Progenitor cell of endocrine pancreas (in vitro differentiated cells): ENCODE data around the gene LOXL4. TPM values are rescaled to one million over a fixed set of nuclear protein-coding genes. Genes with fewer than 3 reads are reported as not detected.
A peak's percentile ranks its signal among the peaks of the same experiment; 100 is the strongest.

ENCODE experiments used
- DNase-seq: peaks from one replicate; pipeline ENCODE4 v3.0.0; 2021; ENCODE audit warnings: low spot score; ENCODE audit not compliant: unreplicated experiment
- H3K27ac Mint-ChIP-seq: 2 replicates; pipeline ENCODE4 v1.8.0; 2021; ENCODE audit warnings: mild to moderate bottlenecking, moderate library complexity, mixed read lengths
- H3K27me3 Mint-ChIP-seq: 2 replicates; pipeline ENCODE4 v1.8.0; 2021; ENCODE audit warnings: mixed read lengths
- H3K36me3 Mint-ChIP-seq: 2 replicates; pipeline ENCODE4 v1.8.0; 2022; ENCODE audit warnings: mixed read lengths; ENCODE audit not compliant: insufficient read depth
- H3K4me1 Mint-ChIP-seq: 2 replicates; pipeline ENCODE4 v1.8.0; 2021; ENCODE audit warnings: low read depth, mixed read lengths
- H3K4me3 Mint-ChIP-seq: 2 replicates; pipeline ENCODE4 v1.8.0; 2021; ENCODE audit warnings: low read depth, mild to moderate bottlenecking, moderate library complexity, mixed read lengths
- H3K9me3 Mint-ChIP-seq: 2 replicates; pipeline ENCODE4 v1.8.0; 2021; ENCODE audit warnings: low read depth, mixed read lengths
- CTCF ChIP-seq: fragments of 200-600 bp; sonication (generic); IDR thresholded peaks from one replicate; pipeline ENCODE4 v1.5.0; 2021; ENCODE audit warnings: antibody characterized with exemption, mild to moderate bottlenecking; ENCODE audit not compliant: unreplicated experiment
- total RNA-seq: library from RNA; stranded (reverse); gene quantifications from 2 replicates; pipeline ENCODE4 v1.2.1, GENCODE V29; 2021

The LOXL4 gene
- total RNA-seq, 1 donor from 2014 or later: 3.7 TPM

- no peak overlapping the region for H3K27ac Mint-ChIP-seq
- no peak for DNase-seq
- H3K36me3 Mint-ChIP-seq: no peaks in the 10 kb centered on the region
- no peak overlapping the region for H3K4me3 Mint-ChIP-seq
- H3K4me1 Mint-ChIP-seq: peaks cover 3% of the 10 kb centered on the region
- peaks cover 25% of the 10 kb centered on the region for H3K27me3 Mint-ChIP-seq
- H3K9me3 Mint-ChIP-seq: no peaks in the 10 kb centered on the region
- no peak for TF ChIP-seq CTCF
These were observed 44.8 kb upstream of the LOXL4 start for GRCh38 chr10:98312822-98313221.

- DNase-seq: no peak
- H3K27ac Mint-ChIP-seq: no peak overlapping the region
- peaks cover 3% of the 10 kb centered on the region for H3K4me1 Mint-ChIP-seq
- H3K9me3 Mint-ChIP-seq: no peaks in the 10 kb centered on the region
- no peak overlapping the region for H3K4me3 Mint-ChIP-seq
- TF ChIP-seq CTCF: no peak
- H3K27me3 Mint-ChIP-seq: peaks cover 25% of the 10 kb centered on the region
- no peaks in the 10 kb centered on the region for H3K36me3 Mint-ChIP-seq
These were observed 44.4 kb upstream of the LOXL4 start for GRCh38 chr10:98312349-98312748.

GRCh38 chr10:98310701-98311100 lies 42.7 kb upstream of the LOXL4 start:
- Mint-ChIP-seq H3K27me3 (peaks cover 15% of the 10 kb centered on the region), H3K36me3 (no peaks in the 10 kb centered on the region), H3K27ac (no peak overlapping the region), H3K9me3 (no peaks in the 10 kb centered on the region), H3K4me1 (peaks cover 3% of the 10 kb centered on the region), H3K4me3 (no peak overlapping the region)
- no peak for DNase-seq
- no peak for TF ChIP-seq CTCF

- no peak overlapping the region for H3K27ac Mint-ChIP-seq
- H3K4me1 Mint-ChIP-seq: peaks cover 3% of the 10 kb centered on the region
- peaks cover 15% of the 10 kb centered on the region for H3K27me3 Mint-ChIP-seq
- H3K4me3 Mint-ChIP-seq: peak overlapping the region; percentile 6
- H3K9me3 Mint-ChIP-seq: no peaks in the 10 kb centered on the region
- peak; percentile 83 for TF ChIP-seq CTCF
- H3K36me3 Mint-ChIP-seq: no peaks in the 10 kb centered on the region
- DNase-seq: peak; percentile 52
These were observed 41.7 kb upstream of the LOXL4 start for GRCh38 chr10:98309366-98310355.

GRCh38 chr10:98308669-98309365 lies 40.8 kb upstream of the LOXL4 start:
- Mint-ChIP-seq H3K4me1 (peaks cover 3% of the 10 kb centered on the region), H3K4me3 (peak overlapping the region; percentile 6), H3K27me3 (peaks cover 19% of the 10 kb centered on the region), H3K36me3 (no peaks in the 10 kb centered on the region), H3K27ac (no peak overlapping the region), H3K9me3 (no peaks in the 10 kb centered on the region)
- no peak for DNase-seq
- TF ChIP-seq CTCF: no peak
